ENCODE results near the gene SPATA1. TPM values are rescaled to one million over a fixed set of nuclear protein-coding genes. Genes with fewer than 3 reads are reported as not detected.

The SPATA1 gene
- total and polyA plus RNA-seq, 9 of the 15 experiments (the other 6 are each of a cell fraction or from before 2014, with no cell fraction given), result 0.79 to 2.9 (median 1.5) TPM

DNA sequence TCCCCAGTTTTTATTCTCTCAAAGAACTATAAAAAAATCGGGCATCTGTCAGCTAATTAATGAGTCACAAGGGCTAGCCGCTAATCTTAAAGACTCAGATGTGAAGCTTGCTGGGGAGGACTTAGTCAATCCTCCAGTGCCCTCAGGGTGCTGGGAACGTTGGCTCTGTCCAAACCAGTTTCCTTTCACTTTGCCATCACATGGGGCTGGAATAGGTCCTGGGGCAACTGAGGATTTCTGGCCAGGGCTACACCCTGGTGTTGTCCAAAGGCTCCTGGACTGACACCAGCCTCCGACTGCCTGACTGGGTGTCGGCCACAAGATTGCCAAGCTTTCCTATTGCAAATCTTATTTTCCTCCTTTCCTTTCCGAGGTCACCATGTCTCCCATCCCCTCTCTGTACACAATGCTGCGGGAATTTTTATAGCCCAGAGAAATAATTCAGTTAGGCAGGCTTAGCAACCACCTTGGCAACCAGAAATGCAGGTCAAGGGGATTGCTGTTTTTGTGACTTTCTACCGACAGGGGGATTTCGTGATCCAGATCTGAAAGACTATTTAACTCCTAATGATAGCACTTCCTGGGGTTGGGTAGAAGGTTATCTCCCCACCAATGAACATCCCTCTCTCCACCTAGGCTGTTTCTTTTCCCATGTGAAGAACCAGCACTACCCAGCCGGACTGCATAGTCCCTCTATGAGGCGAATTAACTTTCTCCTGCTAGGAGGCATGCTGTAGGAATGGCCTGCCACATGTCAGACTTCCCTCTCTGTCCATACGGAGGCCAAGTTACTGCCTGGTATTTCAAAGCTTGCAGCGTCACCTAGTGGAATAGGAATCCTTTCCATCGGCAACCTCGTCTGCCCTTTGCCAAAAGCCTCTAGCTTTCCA lies 98.0 kb downstream of the SPATA1 start:
- FAIRE-seq (peak; percentile 91), ATAC-seq (peak; percentile 92), DNase-seq (ENCODE audit: extremely low read depth in 1 of 4, low spot score in 3 of 4) (peak; percentile 32 to 80 (median 50))
- peaks cover 7 to 14% of the 10 kb centered on the region in 2 experiments for H3K4me1 ChIP-seq (replicated peaks in 1 of 2; ENCODE audit: control insufficient read depth in 2 of 2, insufficient read depth in 2 of 2, low read length in 2 of 2)
- no TSS peak for BruUV-seq (replicated peaks)
- in situ Hi-C loops (cut with MboI) (loop anchor here (25.0 kb wide), 1 partner anchor 692 kb away; no protein-coding TSS in a partner anchor), intact Hi-C loops (cut with micrococcal nuclease) (loop anchor here (1.0 to 5.0 kb wide), 8 partner anchors 62 to 699 kb away; partner anchors contain the start of genes GNG5, PRKACB and SPATA1)
- ChIA-PET CTCF (ENCODE audit: low intra/inter-chr PET ratio) (interaction anchor here (0.6 to 1.9 kb wide), 5 partner anchors 16 to 699 kb away, joined by 3 to 7 read pairs (median 4); no protein-coding TSS in a partner anchor), POLR2A (interaction anchor here (0.7 to 1.7 kb wide), 4 partner anchors 29 to 156 kb away, joined by 3 to 8 read pairs (median 4); partner anchors contain the start of gene CTBS)
- H3K9ac ChIP-seq (ENCODE audit: insufficient read depth in 1 of 2, low read depth in 2 of 2, low read length in 2 of 2), result peak overlapping the region; percentile 26 to 65; a peak in 1 of 4 replicates
- H2AFZ ChIP-seq (ENCODE audit: low read depth, low read length), result peak overlapping the region; percentile 89
- 24% methylated on average over 15 of the region's 15 CpGs for WGBS (ENCODE audit: insufficient coverage, low coverage, missing lambda C conversion rate)
- H4K20me1 ChIP-seq (replicated peaks; ENCODE audit: control insufficient read depth, insufficient read depth, low read length), result no peaks in the 10 kb centered on the region
- H3K9me1 ChIP-seq (ENCODE audit: control insufficient read depth, insufficient read depth, low read length), result no peaks in the 10 kb centered on the region
- no peaks in the 10 kb centered on the region for H3K9me3 ChIP-seq (replicated peaks; ENCODE audit: control insufficient read depth, insufficient read depth, low read depth, low read length)
- H3K27me3 ChIP-seq (ENCODE audit: control insufficient read depth in 2 of 2, insufficient read depth in 2 of 2, low read length in 2 of 2), result no peaks in the 10 kb centered on the region
- H3K4me3 ChIP-seq, result peak overlapping the region; percentile 9; the same call in 1 of the 2 replicates
- peak overlapping the region; percentile 71 for H3K4me2 ChIP-seq (ENCODE audit: insufficient read depth, low read length)
- H3K27ac ChIP-seq (ENCODE audit: extremely low read depth, low read depth, low read length), result no peak overlapping the region; the same call in 2 of the 3 replicates
- no peaks in the 10 kb centered on the region for H3K79me2 ChIP-seq (ENCODE audit: control insufficient read depth, insufficient read depth, low read length)
- no peaks in the 10 kb centered on the region for H3K36me3 ChIP-seq (ENCODE audit: control insufficient read depth, insufficient read depth, low read length)
- TF ChIP-seq MYC (IDR thresholded peaks at IDR 0.05; ENCODE audit: low read depth, low read length) (peak; percentile 80), MYC (CRISPR knock-in tag; IDR thresholded peaks at IDR 0.05; ENCODE audit: borderline replicate concordance, low read depth) (no peak), BRD9 (IDR thresholded peaks at IDR 0.05; ENCODE audit: low read depth, partially characterized antibody) (peak; percentile 61), E4F1 (CRISPR knock-in tag; IDR thresholded peaks at IDR 0.05; ENCODE audit: borderline replicate concordance) (no peak), DDX20 (tag; IDR thresholded peaks at IDR 0.05; ENCODE audit: low read depth) (no peak), MAZ (CRISPR knock-in tag; conservative IDR thresholded peaks at IDR 0.05 in 1 of 2, IDR thresholded peaks at IDR 0.05 in 1 of 2) (peak in 1 of 2 experiments; percentile 44; a peak in 1 of 4 replicates), ELF4 (CRISPR knock-in tag; IDR thresholded peaks at IDR 0.05) (no peak), NR2C2 (CRISPR knock-in tag; IDR thresholded peaks at IDR 0.05) (no peak), NR2C2 (tag; IDR thresholded peaks at IDR 0.05) (no peak), KDM4B (IDR thresholded peaks at IDR 0.05; ENCODE audit: borderline replicate concordance in 2 of 2, low read depth in 1 of 2) (no peak), RAD21 (CRISPR knock-in tag; conservative IDR thresholded peaks at IDR 0.05 in 1 of 2, IDR thresholded peaks at IDR 0.05 in 1 of 2) (peak; percentile 90 to 93), ZNF696 (CRISPR knock-in tag; conservative IDR thresholded peaks at IDR 0.05) (no peak), ZNF224 (CRISPR knock-in tag; IDR thresholded peaks at IDR 0.05) (no peak), SMC3 (conservative IDR thresholded peaks at IDR 0.05; ENCODE audit: insufficient read depth, low read depth, low read length) (peak; percentile 81), HMGN3 (IDR thresholded peaks at IDR 0.05; ENCODE audit: borderline replicate concordance, extremely low read depth, insufficient read length, low read depth, low read length) (no peak), HIVEP1 (CRISPR knock-in tag; IDR thresholded peaks at IDR 0.05) (no peak), ZNF263 (CRISPR knock-in tag; IDR thresholded peaks at IDR 0.05; ENCODE audit: borderline replicate concordance) (peak; percentile 65; the same call in 1 of the 2 replicates), NFIC (IDR thresholded peaks at IDR 0.05) (0 out of 2 replicates have a peak, but pooled peaks have one; percentile 18)
